Transverse colon (tissue), 4 donors: ENCODE measurements around the gene TOMM40L. TPM values are rescaled to one million over a fixed set of nuclear protein-coding genes. Genes with fewer than 3 reads are reported as not detected.

Experiments used
- DNase-seq: peaks from one replicate; pipeline ENCODE4 v3.0.0-alpha.2; 2019
- H3K27ac ChIP-seq, 4 donors: fragments of 200-600 bp; sonication (generic); 2 replicates each; pipeline ENCODE4 v1.5.1; 2016 to 2018; ENCODE audit warnings: inconsistent platforms in 4 of 4
- H3K27me3 ChIP-seq: fragments of 200-600 bp; sonication (generic); 2 replicates; pipeline ENCODE4 v1.5.1; 2017; ENCODE audit warnings: inconsistent platforms
- H3K36me3 ChIP-seq, 4 donors: fragments of 200-600 bp; sonication (generic); 2 replicates each; pipeline ENCODE4 v1.5.1; 2017 to 2019; ENCODE audit warnings: inconsistent platforms in 4 of 4
- H3K4me1 ChIP-seq, 4 donors: fragments of 200-600 bp; sonication (generic); 2 replicates each; pipeline ENCODE4 v1.5.1; 2017 to 2020; ENCODE audit warnings: inconsistent platforms in 4 of 4
- H3K4me3 ChIP-seq, 4 donors: fragments of 200-600 bp; sonication (generic); 1 replicate in 1 of 4; 2 replicates in 3 of 4; pipeline versions ENCODE4 v1.5.1 to v1.6.1; 2017 to 2019; ENCODE audit warnings: inconsistent platforms in 4 of 4
- H3K9me3 ChIP-seq, 2 donors: fragments of 200-600 bp; sonication (generic); 2 replicates each; pipeline ENCODE4 v1.5.1; 2017 to 2019; ENCODE audit warnings: inconsistent platforms in 2 of 2
- EP300 ChIP-seq: sonication (generic); formaldehyde crosslinking; IDR thresholded peaks from one replicate; pipeline ENCODE4 v1.6.1; 2017; ENCODE audit warnings: antibody characterized with exemption, low read depth
- POLR2A ChIP-seq: fragments of 450-650 bp; IDR thresholded peaks from one replicate; pipeline ENCODE4 v1.6.1; 2016; ENCODE audit warnings: antibody characterized with exemption, mild to moderate bottlenecking, moderate library complexity
- POLR2AphosphoS5 ChIP-seq, 3 donors: sonication (generic); formaldehyde crosslinking; IDR thresholded peaks; one replicate each; pipeline ENCODE4 v1.6.1; 2016; ENCODE audit warnings: antibody characterized with exemption in 3 of 3
- whole genome bisulfite sequencing, 2 donors: methylation state at CpG; one replicate each; pipeline ENCODE4 v1.1.5; 2018; ENCODE audit warnings: low coverage in 1 of 2; 5-methylcytosine and 5-hydroxymethylcytosine counted together
- in situ Hi-C, 4 donors: fragments of 200-750 bp; cut with MboI; loops; one replicate each; pipeline versions ENCODE4 v1.15.0 to v1.15.1; 2017; ENCODE audit warnings: low sequenced_read_pairs in 3 of 4, low pct_ligation_motif_present in 1 of 4, low pct_unique_long_range_greater_than_20kb in 1 of 4
- intact Hi-C: fragments of 100-400 bp; cut with DNase I; formaldehyde crosslinking; loops from one replicate; pipeline ENCODE4 v1.15.1; 2023; ENCODE audit warnings: low total_unique reads
- total RNA-seq, 4 donors: library from RNA; depleted of rRNA; stranded (reverse); fragments of >200 nt; gene quantifications; one replicate each; pipeline ENCODE4 v1.1.0, GENCODE V29; 2016
- TF ChIP-seq, protein P1 (sequence below), 5 experiments: fragments of 200-600 bp in 3 of 5; fragments of 450-650 bp in 2 of 5; sonication (generic) in 3 of 5; IDR thresholded peaks; 1 replicate in 2 of 5; 2 replicates in 3 of 5; pipeline ENCODE4 v1.5.1; 2016 to 2017; ENCODE audit warnings: antibody characterized with exemption in 5 of 5, inconsistent platforms in 3 of 5, mild to moderate bottlenecking in 2 of 5, moderate library complexity in 1 of 5

TOMM40L gene
- total RNA-seq, 4 donors from 2014 or later = 5.8 to 21.4 (median 12.6) TPM

DNA sequence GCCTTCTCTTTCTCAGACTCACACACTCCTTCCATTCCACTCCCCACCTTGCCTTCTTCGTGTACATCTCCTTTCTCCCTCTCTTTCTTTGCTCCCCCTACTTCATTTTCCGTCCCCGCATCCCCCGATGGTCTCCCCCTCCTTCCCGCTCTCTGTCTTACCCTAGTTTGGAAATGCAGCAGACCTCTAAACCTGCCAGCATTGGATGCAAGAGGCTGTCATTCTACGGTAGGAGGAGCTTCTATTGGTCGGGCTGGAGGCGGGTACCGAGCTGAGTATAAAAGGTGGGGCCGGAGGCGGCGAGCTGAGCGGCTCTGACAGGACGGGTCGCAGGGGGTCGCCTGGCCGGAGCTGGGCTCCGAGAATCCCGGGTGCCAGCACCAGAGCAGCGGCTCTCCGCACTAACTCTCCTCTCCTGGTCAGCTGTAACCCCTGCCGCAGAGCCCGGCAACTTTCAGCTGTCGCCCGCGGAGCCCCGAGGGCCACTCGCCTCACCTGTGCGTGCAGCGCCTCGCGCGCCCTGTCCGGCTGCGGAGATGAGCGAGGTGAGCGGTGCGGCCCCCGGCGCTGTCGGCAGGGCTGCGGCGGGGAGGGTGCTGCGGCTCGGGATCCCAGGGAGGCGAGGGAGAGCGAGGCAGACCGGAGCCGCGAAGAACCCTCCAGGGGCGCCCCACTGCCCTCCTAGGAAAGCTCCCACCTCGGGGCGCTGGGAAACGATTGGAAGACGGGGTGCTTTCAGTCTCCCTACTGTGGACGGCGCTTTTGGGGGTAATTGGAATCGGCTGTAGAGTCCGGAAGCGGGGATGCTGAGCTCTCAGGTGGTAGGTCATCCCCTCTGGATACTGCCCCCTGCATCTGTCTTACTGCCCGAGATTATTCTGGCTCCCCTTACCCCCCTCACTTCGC is 32.8 kb downstream of the TOMM40L start, which contains the start of gene PCP4L1:
Gene PCP4L1, plus strand, starts transcription at position 307 of the 906 bp plus-strand sequence. Its CDS starts 230 bp downstream, at position 537.
- Histone ChIP-seq H3K36me3 (no peaks in the 10 kb centered on the region), H3K9me3 (peaks cover 3 to 10% of the 10 kb centered on the region in 2 donors), H3K27me3 (peaks cover 48% of the 10 kb centered on the region), H3K4me3 (peak within 1 kb of the TSS; percentile 25 to 69 (median 36)), H3K27ac (peak within 1 kb of the TSS in 2 of 4 donors; percentile 21 to 31), H3K4me1 (peaks cover 0 to 18% (median 8%) of the 10 kb centered on the region in 4 donors)
- in situ Hi-C loops = no loop called here
- WGBS, 2 donors = 5 to 9% methylated on average over 4 to 44 of the region's 62 CpGs
- peak; percentile 37 for DNase-seq
- intact Hi-C loops = no loop called here
- TF ChIP-seq POLR2A (no peak), EP300 (no peak), POLR2AphosphoS5 (IDR thresholded peaks at IDR 0.05) (peak in 1 of 3 donors; percentile 39)
- TF ChIP-seq, protein P1, sequence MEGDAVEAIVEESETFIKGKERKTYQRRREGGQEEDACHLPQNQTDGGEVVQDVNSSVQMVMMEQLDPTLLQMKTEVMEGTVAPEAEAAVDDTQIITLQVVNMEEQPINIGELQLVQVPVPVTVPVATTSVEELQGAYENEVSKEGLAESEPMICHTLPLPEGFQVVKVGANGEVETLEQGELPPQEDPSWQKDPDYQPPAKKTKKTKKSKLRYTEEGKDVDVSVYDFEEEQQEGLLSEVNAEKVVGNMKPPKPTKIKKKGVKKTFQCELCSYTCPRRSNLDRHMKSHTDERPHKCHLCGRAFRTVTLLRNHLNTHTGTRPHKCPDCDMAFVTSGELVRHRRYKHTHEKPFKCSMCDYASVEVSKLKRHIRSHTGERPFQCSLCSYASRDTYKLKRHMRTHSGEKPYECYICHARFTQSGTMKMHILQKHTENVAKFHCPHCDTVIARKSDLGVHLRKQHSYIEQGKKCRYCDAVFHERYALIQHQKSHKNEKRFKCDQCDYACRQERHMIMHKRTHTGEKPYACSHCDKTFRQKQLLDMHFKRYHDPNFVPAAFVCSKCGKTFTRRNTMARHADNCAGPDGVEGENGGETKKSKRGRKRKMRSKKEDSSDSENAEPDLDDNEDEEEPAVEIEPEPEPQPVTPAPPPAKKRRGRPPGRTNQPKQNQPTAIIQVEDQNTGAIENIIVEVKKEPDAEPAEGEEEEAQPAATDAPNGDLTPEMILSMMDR (IDR thresholded peaks at IDR 0.05) = no peak

DNA sequence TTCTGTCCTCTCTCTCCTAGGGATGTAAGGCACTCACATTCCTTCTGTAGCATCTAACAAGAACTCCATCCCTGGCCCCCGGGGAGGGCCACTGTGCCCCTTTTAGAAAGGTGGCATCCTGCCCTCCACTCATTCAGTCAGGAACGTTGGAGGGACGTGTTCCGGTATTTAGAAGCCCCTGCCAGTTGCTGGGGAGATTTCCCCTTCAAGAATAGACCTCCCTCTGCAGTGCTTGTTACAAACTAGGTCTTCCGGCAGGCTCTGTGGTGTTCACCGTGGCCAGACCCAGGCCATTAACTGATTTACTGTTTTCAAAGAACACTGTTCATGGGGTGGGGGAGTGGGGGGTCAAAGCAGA is 33.5 kb downstream of the TOMM40L start:
- TF ChIP-seq EP300 = no peak
- TF ChIP-seq POLR2AphosphoS5 (IDR thresholded peaks at IDR 0.05) = no peak
- TF ChIP-seq, protein P1 (IDR thresholded peaks at IDR 0.05) = no peak
- no peak for TF ChIP-seq POLR2A
- H3K27ac ChIP-seq = no peak overlapping the region
- no peaks in the 10 kb centered on the region for H3K36me3 ChIP-seq
- peaks cover 3 to 10% of the 10 kb centered on the region in 2 donors for H3K9me3 ChIP-seq
- DNase-seq = no peak
- H3K4me1 ChIP-seq = peaks cover 0 to 18% (median 8%) of the 10 kb centered on the region in 4 donors
- WGBS, 2 donors = 49 to 51% methylated on average over 3 to 6 of the region's 6 CpGs
- intact Hi-C loops = no loop called here
- in situ Hi-C loops = no loop called here
- peaks cover 48% of the 10 kb centered on the region for H3K27me3 ChIP-seq
- H3K4me3 ChIP-seq = peak overlapping the region in 2 of 4 donors; percentile 42 to 69

DNA sequence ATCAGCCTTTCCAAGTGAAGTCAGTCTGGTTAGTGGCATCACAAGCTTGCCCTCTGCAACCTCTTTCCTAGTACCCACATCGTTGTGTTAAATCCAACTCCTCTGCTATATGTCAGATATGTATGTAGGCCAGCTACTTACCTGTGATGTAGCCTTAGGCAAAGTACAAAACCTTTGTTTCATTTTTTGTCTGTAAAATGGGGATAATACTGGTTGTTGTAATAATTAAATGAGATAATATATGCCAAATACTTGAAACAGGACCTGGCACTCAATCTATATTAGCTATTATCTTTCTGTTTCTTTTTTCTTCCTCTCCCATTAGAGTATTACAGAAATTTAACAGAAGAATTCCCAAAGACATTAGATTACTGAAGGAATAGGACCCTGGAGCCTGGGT is 33.9 kb downstream of the TOMM40L start:
- no peaks in the 10 kb centered on the region for H3K36me3 ChIP-seq
- DNase-seq = no peak
- in situ Hi-C loops = no loop called here
- H3K9me3 ChIP-seq = peaks cover 3 to 10% of the 10 kb centered on the region in 2 donors
- 59% methylated on average over 1 of the region's 1 CpG; no CpG with 5 or more reads in 1 of the 2 donors for WGBS, 2 donors
- no peak for TF ChIP-seq EP300
- TF ChIP-seq POLR2A = no peak
- no peak for TF ChIP-seq POLR2AphosphoS5 (IDR thresholded peaks at IDR 0.05)
- TF ChIP-seq, protein P1 (IDR thresholded peaks at IDR 0.05) = no peak
- peaks cover 48% of the 10 kb centered on the region for H3K27me3 ChIP-seq
- intact Hi-C loops = no loop called here
- H3K4me1 ChIP-seq = peaks cover 0 to 18% (median 8%) of the 10 kb centered on the region in 4 donors
- H3K27ac ChIP-seq = no peak overlapping the region
- H3K4me3 ChIP-seq = no peak overlapping the region
